CD14-positive monocyte (primary cell): ENCODE measurements around the gene CD6. TPM values are rescaled to one million over a fixed set of nuclear protein-coding genes. Genes with fewer than 3 reads are reported as not detected.

Experiments used
- DNase-seq, 3 donors: peaks; one replicate each; pipeline ENCODE4 v3.0.0-alpha.2; 2011 to 2022
- H2AFZ ChIP-seq: 2 replicates; pipeline ENCODE4 v1.6.0; 2012; ENCODE audit warnings: mild to moderate bottlenecking, low read depth, low read length, inconsistent platforms; ENCODE audit not compliant: insufficient read depth, poor library complexity, severe bottlenecking
- H3K27ac ChIP-seq, 2 donors: 1 replicate in 1 of 2; 2 replicates in 1 of 2; pipeline ENCODE4 v1.5.1; 2012 to 2013; ENCODE audit warnings: low read length in 2 of 2, control low read depth in 1 of 2, inconsistent platforms in 1 of 2, low read depth in 1 of 2, mild to moderate bottlenecking in 1 of 2
- H3K27me3 ChIP-seq, 2 donors: one replicate each; pipeline versions ENCODE4 v1.6.0 to v1.6.1; 2011 to 2013; ENCODE audit warnings: low read length in 2 of 2; ENCODE audit not compliant: control insufficient read depth in 2 of 2, insufficient read depth in 2 of 2
- H3K36me3 ChIP-seq, 2 donors: replicated peaks in 1 of 2; 1 replicate in 1 of 2; 2 replicates in 1 of 2; pipeline versions ENCODE4 v1.5.1 to v1.6.1; 2012 to 2013; ENCODE audit warnings: low read length in 2 of 2, control low read depth in 1 of 2, inconsistent platforms in 1 of 2, mild to moderate bottlenecking in 1 of 2; ENCODE audit not compliant: insufficient read depth in 2 of 2, control insufficient read depth in 1 of 2
- H3K4me1 ChIP-seq, 2 donors: 1 replicate in 1 of 2; 2 replicates in 1 of 2; pipeline versions ENCODE4 v1.5.1 to v1.6.1; 2012 to 2013; ENCODE audit warnings: low read length in 2 of 2, control low read depth in 1 of 2, inconsistent platforms in 1 of 2, mild to moderate bottlenecking in 1 of 2, moderate library complexity in 1 of 2; ENCODE audit not compliant: insufficient read depth in 2 of 2, control insufficient read depth in 1 of 2
- H3K4me2 ChIP-seq: replicated peaks from 2 replicates; pipeline ENCODE3; 2012; ENCODE audit warnings: low read length, moderate library complexity, mild to moderate bottlenecking; ENCODE audit not compliant: poor library complexity, severe bottlenecking; ENCODE audit errors: extremely low read depth
- H3K4me3 ChIP-seq, 3 experiments: fragments of 200-600 bp in 1 of 3; sonication (generic) in 1 of 3; replicated peaks in 1 of 3; 1 replicate in 2 of 3; 2 replicates in 1 of 3; pipeline ENCODE4 v1.5.1; 2011 to 2013; ENCODE audit warnings: low read length in 3 of 3, mild to moderate bottlenecking in 3 of 3, control low read depth in 2 of 3, low read depth in 2 of 3, inconsistent platforms in 1 of 3, moderate library complexity in 1 of 3
- H3K79me2 ChIP-seq: 2 replicates; pipeline ENCODE4 v1.6.0; 2012; ENCODE audit warnings: mild to moderate bottlenecking, control low read depth, inconsistent platforms, low read length, moderate library complexity; ENCODE audit not compliant: insufficient read depth
- H3K9ac ChIP-seq: 2 replicates; pipeline ENCODE4 v1.6.0; 2017; ENCODE audit warnings: low read length, mild to moderate bottlenecking; ENCODE audit not compliant: insufficient read depth, poor library complexity, severe bottlenecking
- H3K9me3 ChIP-seq, 2 donors: replicated peaks in 1 of 2; 1 replicate in 1 of 2; 2 replicates in 1 of 2; pipeline versions ENCODE4 v1.5.1 to v1.6.1; 2012 to 2013; ENCODE audit warnings: low read length in 2 of 2, control low read depth in 1 of 2; ENCODE audit not compliant: control insufficient read depth in 1 of 2, insufficient read depth in 1 of 2
- H4K20me1 ChIP-seq: 2 replicates; pipeline ENCODE4 v1.6.0; 2012; ENCODE audit warnings: mild to moderate bottlenecking, low read length, control low read depth, moderate library complexity; ENCODE audit not compliant: insufficient read depth
- H3K27ac Mint-ChIP-seq, 7 donors: one replicate each; pipeline ENCODE4 v1.8.0; 2020; ENCODE audit warnings: mild to moderate bottlenecking in 7 of 7, mixed read lengths in 7 of 7, moderate library complexity in 6 of 7, inconsistent platforms in 2 of 7
- H3K27me3 Mint-ChIP-seq, 3 donors: one replicate each; pipeline ENCODE4 v1.8.0; 2021 to 2022; ENCODE audit warnings: low read depth in 3 of 3, mild to moderate bottlenecking in 3 of 3, mixed read lengths in 3 of 3, moderate library complexity in 3 of 3, inconsistent platforms in 1 of 3
- H3K36me3 Mint-ChIP-seq, 2 donors: one replicate each; pipeline ENCODE4 v1.8.0; 2020; ENCODE audit warnings: mixed read lengths in 2 of 2, inconsistent platforms in 1 of 2, mild to moderate bottlenecking in 1 of 2
- H3K4me1 Mint-ChIP-seq: one replicate; pipeline ENCODE4 v1.8.0; 2020; ENCODE audit warnings: mild to moderate bottlenecking, mixed read lengths
- H3K4me3 Mint-ChIP-seq, 2 donors: one replicate each; pipeline ENCODE4 v1.8.0; 2020; ENCODE audit warnings: mild to moderate bottlenecking in 2 of 2, mixed read lengths in 2 of 2, moderate library complexity in 1 of 2
- H3K9me3 Mint-ChIP-seq, 7 donors: one replicate each; pipeline ENCODE4 v1.8.0; 2020 to 2022; ENCODE audit warnings: mixed read lengths in 7 of 7, mild to moderate bottlenecking in 6 of 7, moderate library complexity in 6 of 7, inconsistent platforms in 2 of 7
- CTCF ChIP-seq: fragments of 200-600 bp; IDR thresholded peaks from one replicate; pipeline ENCODE4 v1.8.0; 2022; ENCODE audit warnings: antibody characterized with exemption, mild to moderate bottlenecking
- WGBS: methylation state at CpG from one replicate; pipeline ENCODE4 v1.1.5; 2013; ENCODE audit warnings: missing lambda C conversion rate; ENCODE audit not compliant: insufficient coverage; 5-methylcytosine and 5-hydroxymethylcytosine counted together
- intact Hi-C, 2 donors: fragments of 100-400 bp; cut with micrococcal nuclease; formaldehyde crosslinking; loops; one replicate each; pipeline versions ENCODE4 v1.15.0 to v1.15.1; 2023
- polyA minus RNA-seq: library from RNA; depleted of rRNA, polyadenylated mRNA; stranded (reverse); fragments of >200 nt; gene quantifications from 2 replicates; pipeline ENCODE4 v1.2.3, GENCODE V29; 2012
- polyA plus RNA-seq, 3 donors: library from polyadenylated mRNA; depleted of rRNA in 1 of 3; unstranded in 2 of 3; stranded (reverse) in 1 of 3; fragments of 300-500 nt in 2 of 3; fragments of >200 nt in 1 of 3; fragmentation: Illumina TruSeq in 2 of 3; gene quantifications; 1 replicate in 2 of 3; 2 replicates in 1 of 3; pipeline ENCODE4 v1.2.3, GENCODE V29; 2012 to 2021
- total RNA-seq, 12 experiments: library from RNA in 1 of 12; stranded (reverse) in 1 of 12; fragments of 120-200 nt in 1 of 12; gene quantifications; one replicate each; pipeline ENCODE4 v1.2.4 and lab custom pipeline; 2013 to 2026; ENCODE audit warnings: mixed read lengths in 6 of 12, inconsistent platforms in 1 of 12

Gene CD6
- 0.17 TPM for total RNA-seq (2013)
- polyA plus RNA-seq (under 1 TPM; 0.09 to 0.39 (median 0.39) TPM), polyA minus RNA-seq (0.14 and 0.88 TPM in 2 replicates), total RNA-seq (lab: John Stamatoyannopoulos, UW) (0.08 to 1.3 (median 0.27) reads per million in 11 experiments)

GRCh38 chr11:60971520-60971919 is at the start of gene CD6:
Gene CD6, plus strand, starts transcription at chr11:60971680. Its CDS starts 186 bp downstream, at chr11:60971866.
- H3K36me3 ChIP-seq = no peaks in the 10 kb centered on the region
- peaks cover 0 to 19% of the 10 kb centered on the region in 2 donors for H3K27me3 ChIP-seq
- H3K4me3 ChIP-seq = no peak within 1 kb of the TSS
- DNase-seq = no peak
- WGBS = 16% methylated on average over 15 of the region's 16 CpGs
- no peak within 1 kb of the TSS for H3K27ac Mint-ChIP-seq
- intact Hi-C loops = no loop called here
- H3K4me3 Mint-ChIP-seq = peak within 1 kb of the TSS; percentile 57 to 64
- H3K27ac ChIP-seq = no peak within 1 kb of the TSS
- H3K27me3 Mint-ChIP-seq = peaks cover 26 to 43% (median 31%) of the 10 kb centered on the region in 3 donors
- H3K36me3 Mint-ChIP-seq = no peaks in the 10 kb centered on the region
- H3K9me3 Mint-ChIP-seq = peaks cover 0 to 16% (median 10%) of the 10 kb centered on the region in 7 donors
- no peaks in the 10 kb centered on the region for H4K20me1 ChIP-seq
- H3K4me2 ChIP-seq = no peak within 1 kb of the TSS
- peaks cover 7 to 8% of the 10 kb centered on the region in 2 donors for H3K9me3 ChIP-seq
- TF ChIP-seq CTCF = no peak
- no peaks in the 10 kb centered on the region for H3K79me2 ChIP-seq
- peaks cover 26% of the 10 kb centered on the region for H3K4me1 Mint-ChIP-seq
- peaks cover 0 to 10% of the 10 kb centered on the region in 2 donors for H3K4me1 ChIP-seq
- no peak within 1 kb of the TSS for H2AFZ ChIP-seq
- H3K9ac ChIP-seq = no peak within 1 kb of the TSS

GRCh38 chr11:60921777-60922335 is 49.6 kb upstream of the CD6 start:
- H2AFZ ChIP-seq = no peak overlapping the region
- Mint-ChIP-seq H3K36me3 (peaks cover 40 to 46% of the 10 kb centered on the region in 2 donors), H3K9me3 (peaks cover 0 to 10% (median 4%) of the 10 kb centered on the region in 7 donors), H3K4me1 (peaks cover 43% of the 10 kb centered on the region), H3K4me3 (peak overlapping the region in 1 of 2 donors; percentile 36), H3K27me3 (peaks cover 34 to 46% (median 40%) of the 10 kb centered on the region in 3 donors), H3K27ac (no peak overlapping the region)
- 98% methylated on average over 23 of the region's 23 CpGs for WGBS
- intact Hi-C loops = no loop called here
- TF ChIP-seq CTCF = no peak
- peaks cover 0 to 9% of the 10 kb centered on the region in 2 donors for H3K9me3 ChIP-seq
- H4K20me1 ChIP-seq = peaks cover 13% of the 10 kb centered on the region
- no peak overlapping the region for H3K27ac ChIP-seq
- H3K79me2 ChIP-seq = peaks cover 28% of the 10 kb centered on the region
- H3K4me2 ChIP-seq = no peak overlapping the region
- DNase-seq = no peak
- H3K4me3 ChIP-seq = no peak overlapping the region
- peaks cover 45% of the 10 kb centered on the region in 2 donors for H3K4me1 ChIP-seq
- H3K27me3 ChIP-seq = peaks cover 25 to 38% of the 10 kb centered on the region in 2 donors
- H3K36me3 ChIP-seq = peaks cover 30 to 39% of the 10 kb centered on the region in 2 donors
- no peak overlapping the region for H3K9ac ChIP-seq
